NCI-H128 (cell line): ENCODE measurements around the gene ECI2.
"Not testable (repeated sequence)": the region's sequence is repeated elsewhere in the genome, so short reads cannot be mapped to it uniquely, and the experiment has no call there.

Experiments
- DNase-seq: peaks from one replicate; lab custom pipeline; 2025; ENCODE audit not compliant: unreplicated experiment; lab: John Stamatoyannopoulos, UW

The ECI2 gene

DNA sequence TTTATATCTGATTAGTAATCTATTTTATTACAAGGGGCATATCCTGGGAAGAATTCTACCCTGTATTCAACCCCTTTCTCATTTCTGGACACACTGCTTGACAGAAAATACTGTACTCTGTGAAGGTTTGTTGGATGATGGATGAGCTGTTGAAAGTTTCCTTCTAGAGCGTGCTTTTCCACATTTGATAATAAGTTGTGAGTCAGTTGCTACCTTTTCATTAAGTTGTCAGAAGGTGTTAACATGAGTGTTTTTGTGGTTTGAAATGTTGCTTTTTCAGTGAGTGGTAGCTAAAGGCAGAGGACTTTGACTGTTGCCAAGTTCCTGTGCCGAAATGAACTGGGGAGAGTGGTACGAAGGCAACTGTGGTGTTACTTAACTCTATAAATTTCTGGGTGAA lies 3.9 kb upstream of the ECI2 start:
- DNase-seq: no peak

DNA sequence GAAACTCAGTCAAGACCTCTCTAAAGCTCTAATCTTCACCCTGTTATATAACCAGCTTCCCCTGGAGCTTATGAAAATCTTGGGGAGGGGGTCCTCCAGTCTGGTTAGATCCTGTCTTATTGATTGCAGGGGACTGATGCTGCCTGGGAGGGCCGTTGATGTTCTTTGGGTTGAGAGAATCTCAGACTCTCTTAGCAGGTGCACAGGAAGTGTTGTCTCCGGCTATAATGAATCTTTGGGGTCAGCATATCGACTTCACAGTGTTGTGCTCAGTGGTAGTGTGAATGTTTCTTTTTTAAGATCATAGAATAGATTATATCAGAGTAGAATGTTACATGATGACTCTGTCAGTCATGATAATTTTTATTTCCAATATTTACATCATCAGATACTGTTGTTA lies 2.8 kb upstream of the ECI2 start:
- DNase-seq: no peak

DNA sequence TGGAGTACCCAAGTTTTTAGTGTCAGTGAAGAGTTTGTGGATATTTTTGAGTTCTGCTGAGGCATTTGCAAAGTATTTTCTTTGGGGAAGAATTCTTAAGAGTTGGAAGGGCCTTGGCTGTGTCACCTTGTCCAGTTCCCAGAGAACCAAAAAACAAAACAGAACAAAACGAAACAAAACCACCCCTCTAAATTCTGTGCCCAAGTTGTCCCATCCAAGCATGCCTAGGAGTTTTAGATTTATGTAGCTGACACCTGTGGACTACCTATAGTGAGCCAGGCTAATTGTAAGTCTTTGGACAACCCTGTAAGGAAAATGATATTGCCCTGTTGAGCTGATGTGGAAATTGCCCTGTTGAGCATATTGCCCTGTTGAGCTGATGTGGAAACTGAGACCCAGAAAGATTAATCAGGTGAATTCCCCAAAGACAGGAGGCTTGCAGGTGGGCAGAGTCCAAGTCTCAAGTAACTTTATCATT lies 1.0 kb upstream of the ECI2 start:
- no peak for DNase-seq

DNA sequence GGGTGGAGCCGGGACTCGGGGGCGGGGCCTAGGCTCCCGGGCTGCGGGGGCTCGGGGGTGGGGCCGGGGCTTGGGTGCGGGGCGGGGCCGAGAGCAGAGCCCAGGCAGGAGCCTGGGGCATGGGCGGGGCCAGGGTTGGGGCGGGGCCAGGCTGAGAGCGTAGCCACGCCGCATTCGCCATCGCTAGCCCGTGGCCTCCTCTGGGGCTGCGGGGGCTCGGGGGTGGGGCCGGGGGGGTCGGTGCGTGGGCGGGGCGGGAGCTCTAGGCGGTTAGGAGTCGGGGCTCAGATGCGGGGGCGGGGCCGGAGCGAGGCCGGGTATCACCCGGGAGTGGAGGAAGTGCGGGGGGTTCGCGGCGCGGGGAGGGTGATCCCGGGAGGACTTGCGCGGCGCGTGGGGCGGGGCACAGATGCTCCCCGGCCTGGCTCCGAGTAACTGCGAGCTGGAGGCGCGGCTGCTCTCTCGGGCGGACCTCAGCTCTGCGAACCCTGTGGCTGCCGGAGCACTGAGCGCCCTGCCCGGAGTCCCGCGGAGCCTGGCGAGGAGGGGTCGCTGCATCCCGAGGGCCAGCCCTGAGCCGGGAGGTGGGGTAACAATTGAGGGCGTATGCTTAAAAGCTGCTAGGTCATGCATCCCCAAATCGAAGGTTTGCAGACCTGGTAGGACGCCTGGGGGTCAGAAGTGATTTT lies 434 bp upstream of the ECI2 start:
- DNase-seq: peak; percentile 69

DNA sequence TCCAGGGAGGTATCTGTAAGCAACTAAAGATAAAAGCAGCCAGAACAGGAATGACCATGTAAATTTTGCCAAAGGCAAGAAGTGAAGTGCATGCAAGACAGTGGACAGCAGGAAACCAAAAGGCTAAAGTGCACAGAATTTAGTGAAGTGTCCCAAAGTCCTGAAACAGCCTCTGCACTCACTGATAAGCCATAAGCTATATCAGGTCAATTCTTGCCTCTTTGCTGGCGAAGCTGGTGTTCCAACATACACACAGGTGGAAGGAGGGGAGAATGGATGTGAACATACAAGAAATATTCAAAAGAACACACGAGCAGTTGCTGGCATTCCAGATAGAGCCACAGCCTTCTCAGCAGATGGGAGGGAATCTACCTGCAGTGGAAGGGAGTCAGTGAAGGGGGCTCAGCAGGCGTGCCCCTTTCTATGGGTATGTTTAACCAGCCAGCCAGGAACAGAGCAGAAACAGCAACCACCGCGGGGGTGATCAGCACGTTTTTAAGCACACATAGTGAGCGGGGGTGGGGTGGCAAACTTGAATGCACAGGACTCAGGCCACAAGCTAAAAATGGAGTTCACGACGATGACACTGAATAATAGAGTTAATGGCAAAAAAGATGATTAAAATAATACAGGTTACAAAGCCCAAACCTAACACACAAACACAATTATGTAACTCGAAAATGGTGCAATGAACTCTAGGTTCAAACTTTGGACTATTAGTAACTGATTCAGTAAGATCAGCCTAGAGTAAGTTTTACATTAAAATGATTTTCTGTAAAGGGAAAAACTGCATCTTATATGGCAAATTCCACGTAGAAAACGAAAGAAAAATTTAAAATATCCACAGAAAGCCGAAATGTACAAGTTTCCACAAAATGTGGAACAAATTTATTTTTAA lies 1.2 kb downstream of the ECI2 start:
- DNase-seq: no peak

DNA sequence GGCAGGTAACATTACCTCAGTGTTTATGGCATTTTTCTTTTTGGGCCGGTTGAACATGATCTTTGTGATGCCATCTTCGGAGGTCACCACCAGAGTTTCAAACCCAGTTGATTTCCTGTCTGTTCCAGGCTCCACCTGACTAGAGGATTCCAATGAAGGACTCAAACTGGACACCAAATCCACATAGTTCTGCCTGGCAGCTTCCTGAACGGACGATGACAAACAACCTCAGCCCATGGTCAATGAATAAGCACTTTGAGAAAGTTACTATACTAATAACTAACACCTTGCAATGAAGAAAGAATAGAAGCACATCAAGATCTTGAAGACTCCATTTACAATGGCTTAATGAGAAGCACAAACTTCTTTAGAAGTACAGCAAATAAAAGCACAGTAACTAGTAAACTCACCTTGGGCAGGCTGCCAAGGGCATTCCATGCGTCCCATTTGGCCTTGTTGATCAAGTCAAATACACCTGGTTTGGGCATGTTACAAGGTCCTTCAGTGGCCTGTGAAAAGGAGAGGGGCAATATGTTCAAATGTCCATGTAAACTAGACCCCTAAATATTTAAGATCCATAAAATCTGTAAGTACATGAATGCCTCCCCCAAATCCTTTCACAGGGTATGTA lies 4.9 kb downstream of the ECI2 start:
- DNase-seq: no peak

DNA sequence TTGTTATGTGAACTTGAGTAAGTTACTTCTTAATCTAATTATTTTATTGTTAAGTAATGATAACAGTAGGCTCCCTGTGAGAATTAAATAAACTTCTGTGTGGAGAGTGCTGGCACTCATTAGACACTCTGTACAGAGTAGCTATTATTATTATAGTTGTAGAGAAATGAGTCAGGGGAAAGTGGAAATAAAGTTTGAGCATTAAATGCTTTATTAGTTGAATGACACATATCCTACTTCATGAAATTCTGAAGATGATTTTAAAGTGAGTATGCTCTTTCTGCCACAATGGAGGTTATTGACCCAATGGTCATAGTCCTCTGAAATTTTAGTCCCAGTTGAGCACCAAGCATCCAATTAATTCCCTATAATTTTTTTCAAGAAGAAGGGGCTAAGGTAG lies 5.9 kb downstream of the ECI2 start:
- no peak for DNase-seq

DNA sequence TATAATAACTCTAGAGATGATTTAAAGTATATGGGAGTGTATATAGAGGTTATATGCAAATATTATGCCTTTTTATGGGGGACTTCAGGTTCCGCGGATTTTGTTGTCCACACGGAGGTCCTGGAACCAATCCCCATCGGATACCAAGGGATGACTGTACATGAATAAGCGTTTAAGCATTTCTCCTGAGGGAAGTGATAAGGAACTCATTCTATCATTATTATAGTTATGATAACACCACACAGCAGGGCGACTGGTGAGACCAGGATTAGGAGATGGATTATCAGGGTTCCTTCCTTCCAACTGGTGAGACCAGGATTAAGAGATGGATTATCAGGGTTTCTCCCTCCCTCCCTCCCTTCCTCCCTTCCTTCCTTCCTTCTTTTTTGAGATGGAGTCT lies 6.6 kb downstream of the ECI2 start:
- no peak for DNase-seq

DNA sequence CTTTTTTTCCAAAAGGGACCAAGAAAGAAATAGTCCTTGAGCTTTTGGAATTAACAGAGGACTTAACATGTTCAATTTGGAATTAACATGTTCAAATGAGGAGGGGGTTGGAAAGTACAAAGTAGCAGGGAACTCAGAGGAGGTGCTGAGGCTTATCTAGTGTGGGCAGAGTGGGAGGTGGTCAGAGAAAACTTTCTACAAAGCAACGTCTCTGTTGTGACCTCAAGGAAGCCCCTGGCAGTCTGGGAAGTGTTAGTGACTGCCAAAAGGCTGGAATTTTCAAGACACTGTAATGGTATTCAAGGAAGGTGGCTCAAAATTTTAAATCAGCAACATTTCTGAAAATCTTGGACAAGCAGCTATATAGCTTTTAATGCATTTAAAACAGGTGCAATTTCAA lies 7.3 kb downstream of the ECI2 start:
- no peak for DNase-seq

DNA sequence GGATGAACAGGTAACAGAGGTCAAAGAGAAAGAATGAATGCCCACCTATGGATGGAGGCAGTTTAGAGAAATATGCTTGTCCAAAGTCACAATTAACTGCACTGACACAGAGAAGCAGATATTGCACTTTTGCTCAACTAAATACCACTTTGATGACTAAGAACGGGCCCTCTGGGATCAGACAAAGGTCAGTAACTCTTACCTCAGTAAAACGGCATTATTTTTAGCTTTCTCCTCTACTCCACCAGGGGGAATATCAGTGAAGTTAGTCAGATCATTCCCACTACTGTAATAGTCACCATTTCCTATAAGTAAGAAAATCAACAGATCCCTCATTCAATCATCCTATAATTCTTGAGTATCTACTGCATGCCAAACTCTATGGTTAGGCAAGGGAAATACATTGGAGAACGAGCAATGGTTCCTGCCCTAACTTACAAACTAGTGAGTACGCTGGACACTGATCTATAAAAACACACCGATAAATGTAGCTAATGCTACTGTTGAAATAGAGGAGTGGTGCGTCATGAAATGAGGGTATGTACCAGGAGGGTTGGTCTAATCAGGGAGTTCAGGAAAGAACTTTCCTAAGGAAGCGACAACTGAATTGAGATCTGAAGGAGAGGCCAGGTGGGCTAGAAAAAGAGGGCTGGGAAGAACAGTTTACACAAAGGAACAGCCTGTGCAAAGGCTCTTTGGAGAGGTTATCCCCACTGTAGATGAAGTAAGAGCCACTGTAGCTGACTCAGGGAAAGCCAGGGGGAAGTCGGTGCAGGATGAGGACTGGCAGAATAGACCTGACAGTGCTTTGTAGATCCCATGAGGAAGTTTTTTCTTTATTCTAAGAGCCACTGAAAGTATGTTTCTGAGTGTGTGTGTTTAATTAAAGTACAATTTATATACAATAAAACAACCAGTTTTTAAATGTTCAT lies 9.2 kb downstream of the ECI2 start:
- no peak for DNase-seq

DNA sequence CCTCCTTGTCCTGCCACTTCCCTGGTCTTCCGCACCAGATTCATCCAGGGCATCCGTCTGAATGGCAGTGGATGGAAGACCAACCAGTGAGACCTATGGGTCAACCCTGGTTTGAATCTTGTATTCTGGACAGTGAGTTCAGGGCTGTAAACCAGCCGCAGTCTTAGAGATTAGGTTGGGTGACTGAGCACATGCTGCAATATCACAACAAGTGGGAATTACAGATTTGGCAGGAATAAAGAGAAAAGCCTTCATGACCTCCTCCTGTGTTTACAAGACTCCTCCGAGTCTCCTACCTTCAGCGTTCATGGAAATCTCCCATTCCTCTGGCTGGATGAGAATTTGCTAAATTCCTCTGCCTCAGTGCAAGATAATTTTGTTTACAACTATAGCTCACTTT lies 9.9 kb downstream of the ECI2 start:
- DNase-seq: no peak

DNA sequence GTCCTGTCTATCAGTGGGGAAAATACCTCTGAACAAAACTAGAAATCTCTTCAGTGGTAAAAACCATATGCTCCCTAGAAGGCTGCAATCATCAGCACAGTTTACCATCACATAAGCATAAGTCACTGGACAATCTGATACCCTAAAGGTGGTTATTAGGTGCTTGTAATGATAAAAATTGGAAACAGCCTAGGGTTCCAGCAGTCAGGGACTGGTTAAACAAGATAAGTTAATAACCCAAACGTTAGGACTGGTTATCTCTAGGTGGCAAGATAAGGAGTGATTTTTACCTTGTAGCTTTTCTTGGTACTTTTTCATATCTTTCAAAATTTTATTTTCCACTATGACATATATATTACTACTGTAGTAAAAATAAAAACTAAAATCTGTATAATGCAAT lies 11.0 kb downstream of the ECI2 start:
- no peak for DNase-seq

DNA sequence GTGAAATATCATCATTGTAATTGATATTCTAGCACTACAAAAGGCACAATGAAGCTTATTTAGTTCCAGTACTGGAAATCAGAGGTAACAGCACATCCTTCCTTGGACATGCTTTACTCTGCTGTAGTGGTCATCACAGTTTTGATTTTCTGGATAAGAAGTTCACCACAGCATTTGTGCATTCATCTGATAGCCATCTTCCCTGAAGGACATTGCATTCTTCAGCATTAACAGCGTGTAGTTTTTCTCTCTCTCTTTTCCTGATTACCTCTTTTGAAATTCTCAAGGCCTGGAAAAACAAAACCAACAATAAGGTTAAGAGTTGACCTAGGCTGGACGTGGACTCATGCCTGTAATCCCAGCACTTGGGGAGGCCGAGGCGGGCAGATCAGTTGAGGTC lies 19.6 kb downstream of the ECI2 start:
- no peak for DNase-seq

DNA sequence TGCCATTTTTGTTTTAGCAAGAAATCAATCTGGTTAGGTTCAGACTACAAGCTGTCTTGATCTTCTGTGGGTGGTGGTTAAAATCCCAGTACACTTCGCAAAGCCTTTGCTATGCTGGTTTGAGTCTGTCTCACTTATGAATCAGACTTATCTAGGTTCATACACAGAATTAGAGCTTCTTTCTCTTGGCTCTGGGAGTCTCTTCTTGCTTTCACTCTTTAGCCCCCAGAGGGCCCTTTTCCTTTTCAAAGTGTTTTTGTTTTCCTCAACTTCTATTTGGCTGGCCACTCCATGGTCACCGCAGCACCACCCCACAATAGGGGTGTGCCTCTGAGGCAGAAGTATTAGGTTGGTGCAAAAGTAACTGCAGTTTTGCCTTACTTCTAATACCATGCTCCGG lies 21.3 kb downstream of the ECI2 start:
- DNase-seq: no peak

DNA sequence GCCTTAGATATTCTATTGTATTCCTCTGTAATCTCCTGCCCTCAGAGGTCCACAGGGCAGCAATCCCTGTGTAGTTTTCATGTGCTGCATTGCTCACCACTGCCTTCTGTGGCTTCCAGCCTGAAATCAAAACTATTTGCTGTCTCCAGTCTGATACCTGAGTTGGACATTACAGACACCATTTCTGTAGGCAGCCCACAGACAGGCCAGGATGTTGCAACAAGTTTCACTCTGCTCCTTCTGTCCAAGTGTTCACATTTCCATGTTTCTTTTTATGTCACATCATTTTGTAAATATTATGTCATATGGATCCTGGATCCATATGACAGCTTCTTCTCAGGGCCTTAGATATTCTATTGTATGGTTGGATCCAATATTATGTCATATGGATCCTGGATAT lies 21.7 kb downstream of the ECI2 start:
- no peak for DNase-seq

DNA sequence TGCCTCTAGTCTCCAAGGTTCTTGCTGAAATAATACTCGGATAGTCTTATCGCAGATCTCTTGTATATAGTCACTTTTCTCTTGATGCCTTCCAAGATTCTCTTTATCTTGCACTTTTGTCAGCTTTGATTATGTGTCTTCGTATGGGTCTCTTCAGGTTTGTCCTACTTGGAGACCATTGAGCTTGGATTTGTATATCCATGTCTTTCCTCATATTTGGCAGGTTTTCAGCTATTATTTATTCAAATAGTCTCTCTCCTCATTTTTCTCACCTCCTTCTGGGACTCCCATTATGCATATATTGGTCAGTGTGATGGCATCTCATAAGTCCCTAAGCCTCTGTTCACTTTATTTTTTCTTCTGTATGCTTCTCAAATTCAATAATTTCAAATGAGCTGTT lies 23.0 kb downstream of the ECI2 start:
- no peak for DNase-seq

DNA sequence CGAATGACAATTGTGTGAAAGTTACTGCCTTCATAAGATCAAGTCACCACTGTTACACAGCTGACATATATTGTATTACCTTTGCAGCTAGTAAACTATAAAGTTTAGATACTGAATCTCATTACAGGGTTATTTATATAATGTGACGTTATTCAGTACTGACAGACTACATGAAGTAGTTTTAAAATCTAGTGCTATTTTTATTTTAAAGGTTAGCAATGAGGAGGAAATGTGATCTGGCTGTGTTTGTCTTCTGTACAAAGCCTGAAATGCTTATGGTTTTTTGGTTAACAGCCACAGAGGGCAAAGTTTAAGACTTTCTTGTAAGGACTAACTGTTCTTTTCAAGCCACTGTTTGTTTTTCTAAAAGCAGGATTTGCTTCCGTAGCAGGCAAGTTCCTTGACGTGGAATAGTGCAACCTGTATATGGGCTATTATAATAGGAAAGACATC lies 26.0 kb downstream of the ECI2 start:
- DNase-seq: not testable (repeated sequence)

DNA sequence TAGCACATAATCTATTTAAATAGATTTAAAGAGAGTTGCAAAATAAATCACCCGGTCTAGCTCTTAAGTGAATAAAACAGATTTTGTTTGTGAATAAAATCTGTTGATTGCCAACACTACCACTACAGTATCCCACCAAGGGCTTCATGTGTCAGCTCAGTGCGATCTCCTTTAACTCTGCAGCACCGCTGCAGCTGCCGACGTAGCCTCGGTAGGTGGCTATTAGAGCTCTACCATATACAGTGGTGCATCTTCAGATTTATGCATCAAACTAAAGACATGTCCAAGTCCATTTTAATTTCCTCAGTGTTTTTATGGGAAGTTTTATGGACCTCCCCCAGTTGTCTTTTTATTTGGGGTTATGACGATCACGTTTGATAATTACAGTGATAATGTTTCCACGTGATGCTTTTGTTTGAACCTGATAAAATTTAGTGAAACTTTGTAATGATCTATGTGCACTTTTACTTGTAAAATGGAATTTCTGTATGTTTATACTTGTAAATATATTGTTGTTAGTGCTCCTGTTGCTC lies 26.7 kb downstream of the ECI2 start:
- DNase-seq: no peak

DNA sequence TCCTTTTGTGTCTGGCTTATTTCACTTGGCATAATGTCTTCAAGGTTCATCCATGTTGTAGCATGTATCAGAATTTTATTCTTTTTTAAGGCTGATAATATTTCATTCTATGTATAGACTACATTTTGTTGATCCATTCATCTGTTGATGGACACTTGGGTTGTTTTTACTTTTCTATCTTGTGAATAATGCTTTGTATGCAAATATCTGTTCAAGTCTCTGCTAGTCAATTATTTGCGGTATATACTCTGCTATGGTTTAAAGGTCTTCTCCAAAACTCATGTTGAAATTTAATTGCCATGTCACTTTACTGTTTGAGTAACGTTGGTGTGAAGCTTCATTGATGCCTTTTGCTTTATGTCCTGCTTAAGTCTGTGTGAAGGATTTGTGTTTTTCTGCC lies 27.5 kb downstream of the ECI2 start:
- no peak for DNase-seq

DNA sequence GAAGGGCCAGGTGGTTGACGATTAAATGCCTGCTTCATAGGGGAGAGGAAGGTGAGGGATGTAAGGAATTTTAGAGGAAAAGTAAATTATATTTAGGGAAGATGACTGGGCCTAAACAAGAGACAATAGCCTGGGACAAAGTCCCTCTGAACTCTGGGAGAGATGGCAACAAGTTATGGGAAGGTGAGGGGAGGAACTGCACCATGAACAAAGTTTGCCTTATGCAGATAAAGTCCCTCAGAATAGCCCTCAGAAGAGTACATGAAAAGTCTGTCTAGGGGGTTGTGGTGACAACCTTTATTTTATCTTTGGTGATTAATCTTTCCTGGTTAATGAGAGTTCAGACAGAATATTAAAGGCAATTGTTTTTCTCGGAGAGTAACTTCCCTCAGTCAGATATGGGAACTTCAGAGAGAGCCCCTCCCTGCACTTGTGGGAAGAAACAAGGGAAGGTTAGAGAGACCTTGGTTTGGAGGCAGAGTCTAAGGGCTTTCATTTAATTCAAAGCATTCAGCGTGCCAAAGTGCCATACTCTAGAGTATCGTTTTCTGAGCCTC lies 29.3 kb downstream of the ECI2 start:
- no peak for DNase-seq
